ENCODE measurements around the gene AMMECR1L.
"Not testable (repeated sequence)": the region's sequence is repeated elsewhere in the genome, so short reads cannot be mapped to it uniquely, and the experiment has no call there.

AMMECR1L gene

GRCh38 chr2:127841466-127842178 lies 44.1 kb downstream of the AMMECR1L start:
- DNase-seq (ENCODE audit: low spot score), result no peak

GRCh38 chr2:127840893-127841292 lies 44.9 kb downstream of the AMMECR1L start:
- DNase-seq (ENCODE audit: low spot score), result no peak

GRCh38 chr2:127834951-127835350 lies 50.8 kb downstream of the AMMECR1L start:
- no peak for DNase-seq (ENCODE audit: low spot score)

DNA sequence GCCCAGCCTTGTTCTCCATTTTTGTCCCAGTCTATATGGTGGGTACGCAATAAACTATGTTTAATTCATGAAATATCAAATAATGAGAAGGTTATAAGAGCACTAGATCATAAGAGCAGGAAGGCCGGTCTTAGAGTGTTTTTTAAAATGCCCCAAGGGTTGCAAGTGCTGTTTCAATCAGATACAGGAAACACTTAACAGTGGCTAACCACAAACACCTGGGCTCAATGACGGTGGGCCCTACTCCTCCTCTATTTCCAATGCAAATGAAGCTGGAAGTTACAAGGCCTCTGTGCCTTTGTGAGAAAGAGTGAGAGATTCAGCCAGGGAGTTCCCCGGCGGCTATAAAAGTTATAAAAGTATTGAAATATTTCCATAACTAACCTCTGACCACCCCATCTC lies 55.9 kb downstream of the AMMECR1L start:
- no peak for DNase-seq (ENCODE audit: low spot score)

- not testable (repeated sequence) for DNase-seq (ENCODE audit: low spot score)
These were observed 59.0 kb downstream of the AMMECR1L start for GRCh38 chr2:127826708-127827107.

GRCh38 chr2:127826047-127826446 lies 59.7 kb downstream of the AMMECR1L start:
- no peak for DNase-seq (ENCODE audit: low spot score)

GRCh38 chr2:127820080-127820668 lies 65.6 kb downstream of the AMMECR1L start:
- DNase-seq (ENCODE audit: low spot score), result no peak

DNA sequence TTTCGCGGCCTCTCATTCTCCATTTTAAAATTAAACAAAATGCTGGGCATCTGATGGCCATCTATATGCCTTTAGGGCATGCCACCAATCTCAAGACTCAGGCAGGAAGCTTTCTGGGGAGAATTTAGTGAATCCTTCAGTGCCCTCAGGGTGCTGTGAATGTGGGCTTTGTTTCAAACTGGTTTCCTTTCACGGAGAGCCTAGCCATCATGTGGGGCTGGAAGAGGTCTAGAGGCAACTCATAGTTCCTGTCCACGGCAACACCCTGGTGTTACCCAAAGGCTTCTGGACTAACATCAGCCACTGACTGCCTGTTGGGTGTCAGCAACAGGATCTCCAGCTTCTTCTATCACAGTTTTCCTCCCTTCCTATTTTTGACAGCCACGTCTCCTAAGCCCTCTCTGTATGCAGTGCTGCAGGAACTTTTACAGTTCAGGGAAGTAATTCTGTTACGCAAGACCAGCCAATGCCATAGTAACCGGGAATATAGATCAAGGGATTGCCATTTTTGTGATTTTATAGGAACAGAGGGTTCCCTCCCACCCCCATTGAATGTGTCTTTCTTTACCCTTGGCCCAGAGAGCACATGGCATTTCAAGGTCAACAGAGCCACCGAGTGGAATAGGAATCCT lies 66.8 kb downstream of the AMMECR1L start:
- no peak for DNase-seq (ENCODE audit: low spot score)

DNA sequence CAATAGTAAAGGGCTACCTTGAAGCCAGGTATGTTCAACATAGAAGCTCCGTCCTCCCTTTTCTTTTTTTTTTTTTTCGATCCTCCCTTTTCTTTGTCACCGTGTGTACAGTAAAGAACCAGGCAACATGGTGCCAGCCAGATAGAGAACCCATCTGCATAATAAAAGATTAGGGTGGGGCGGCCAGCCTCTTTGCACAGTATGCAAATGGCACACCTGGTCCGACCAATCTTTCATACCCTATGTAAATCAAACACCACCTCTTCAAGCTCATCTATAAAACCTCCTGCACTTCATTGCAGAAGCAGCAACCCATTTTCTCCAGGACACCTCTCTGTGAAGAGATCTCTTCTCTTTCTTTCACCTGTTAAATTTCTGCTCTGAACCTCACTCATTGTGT lies 67.5 kb downstream of the AMMECR1L start:
- DNase-seq (ENCODE audit: low spot score), result no peak

- no peak for DNase-seq (ENCODE audit: low spot score)
These were observed 71.1 kb downstream of the AMMECR1L start for GRCh38 chr2:127814677-127815076.

- not testable (repeated sequence) for DNase-seq (ENCODE audit: low spot score)
These were observed 73.3 kb downstream of the AMMECR1L start for GRCh38 chr2:127812441-127812840.
